ENCODE data around the gene FAM3D.

GRCh38 chr3:58630076-58630709, 36.4 kb downstream of the FAM3D start:
- TF ChIP-seq GATA3 (IDR thresholded peaks at IDR 0.05; ENCODE audit: low read depth, low read length) (no peak), GATA2 (IDR thresholded peaks at IDR 0.05; ENCODE audit: low read depth, low read length) (no peak)
